Measurements from ENCODE around the gene STXBP3.

The STXBP3 gene

DNA sequence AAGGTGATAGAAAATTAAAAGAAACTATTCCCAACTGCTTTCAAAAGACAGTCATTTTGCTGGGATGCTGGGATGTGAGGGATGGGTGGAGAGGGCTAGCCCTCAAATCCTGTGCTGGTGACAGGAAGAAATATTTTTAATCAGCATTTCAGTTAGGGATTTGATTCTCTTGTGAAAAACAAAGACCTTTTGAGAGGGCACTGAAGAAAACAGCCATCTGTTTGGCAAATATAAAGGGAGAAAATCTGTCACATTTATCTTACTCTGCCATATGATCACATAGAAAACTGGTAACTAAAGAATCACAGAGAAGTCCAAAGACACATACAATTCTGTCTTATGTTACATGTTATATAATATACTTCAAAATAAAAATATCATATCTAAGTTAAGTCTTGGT is 12.3 kb downstream of the STXBP3 start:
- TF ChIP-seq, protein P1, sequence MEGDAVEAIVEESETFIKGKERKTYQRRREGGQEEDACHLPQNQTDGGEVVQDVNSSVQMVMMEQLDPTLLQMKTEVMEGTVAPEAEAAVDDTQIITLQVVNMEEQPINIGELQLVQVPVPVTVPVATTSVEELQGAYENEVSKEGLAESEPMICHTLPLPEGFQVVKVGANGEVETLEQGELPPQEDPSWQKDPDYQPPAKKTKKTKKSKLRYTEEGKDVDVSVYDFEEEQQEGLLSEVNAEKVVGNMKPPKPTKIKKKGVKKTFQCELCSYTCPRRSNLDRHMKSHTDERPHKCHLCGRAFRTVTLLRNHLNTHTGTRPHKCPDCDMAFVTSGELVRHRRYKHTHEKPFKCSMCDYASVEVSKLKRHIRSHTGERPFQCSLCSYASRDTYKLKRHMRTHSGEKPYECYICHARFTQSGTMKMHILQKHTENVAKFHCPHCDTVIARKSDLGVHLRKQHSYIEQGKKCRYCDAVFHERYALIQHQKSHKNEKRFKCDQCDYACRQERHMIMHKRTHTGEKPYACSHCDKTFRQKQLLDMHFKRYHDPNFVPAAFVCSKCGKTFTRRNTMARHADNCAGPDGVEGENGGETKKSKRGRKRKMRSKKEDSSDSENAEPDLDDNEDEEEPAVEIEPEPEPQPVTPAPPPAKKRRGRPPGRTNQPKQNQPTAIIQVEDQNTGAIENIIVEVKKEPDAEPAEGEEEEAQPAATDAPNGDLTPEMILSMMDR (IDR thresholded peaks at IDR 0.05): no peak

DNA sequence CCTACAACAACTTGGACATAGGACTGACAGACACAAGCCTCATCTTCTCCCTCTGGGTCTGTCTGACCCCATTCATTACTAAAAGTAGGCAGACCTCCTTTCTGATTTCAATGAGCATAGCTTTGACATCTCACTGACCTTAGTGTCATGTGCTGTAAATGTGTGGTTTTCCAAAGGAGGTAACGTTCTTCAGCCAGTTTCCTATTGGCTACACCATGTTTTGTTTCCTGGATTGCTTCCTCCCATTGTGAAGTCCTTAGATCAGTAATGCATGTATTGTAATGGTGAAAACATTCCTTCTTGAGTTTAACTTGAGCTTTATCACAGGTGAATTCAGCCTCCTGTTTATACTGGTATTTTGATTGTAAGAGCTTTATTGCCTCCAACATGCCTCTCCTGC is 20.6 kb downstream of the STXBP3 start:
- TF ChIP-seq, protein P1 (IDR thresholded peaks at IDR 0.05): no peak

DNA sequence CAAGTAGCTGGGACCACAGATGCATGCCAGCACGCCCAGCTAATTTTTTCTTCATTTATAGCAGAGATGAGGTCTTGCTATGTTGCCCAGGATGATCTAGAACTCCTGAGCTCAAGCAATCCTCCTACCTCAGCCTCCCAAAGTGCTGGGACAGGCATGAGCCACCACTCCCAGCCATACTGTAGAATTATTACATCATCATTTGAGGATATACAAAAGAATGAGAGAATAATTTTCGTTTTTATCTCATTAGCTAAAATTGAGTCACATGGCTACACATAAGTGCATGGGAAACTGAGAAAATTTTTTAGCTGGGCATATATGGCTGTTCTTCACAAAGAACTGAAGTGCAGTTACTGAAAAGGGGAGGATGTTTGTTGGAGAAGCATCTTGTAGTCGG is 21.2 kb downstream of the STXBP3 start:
- TF ChIP-seq, protein P1 (IDR thresholded peaks at IDR 0.05): no peak

DNA sequence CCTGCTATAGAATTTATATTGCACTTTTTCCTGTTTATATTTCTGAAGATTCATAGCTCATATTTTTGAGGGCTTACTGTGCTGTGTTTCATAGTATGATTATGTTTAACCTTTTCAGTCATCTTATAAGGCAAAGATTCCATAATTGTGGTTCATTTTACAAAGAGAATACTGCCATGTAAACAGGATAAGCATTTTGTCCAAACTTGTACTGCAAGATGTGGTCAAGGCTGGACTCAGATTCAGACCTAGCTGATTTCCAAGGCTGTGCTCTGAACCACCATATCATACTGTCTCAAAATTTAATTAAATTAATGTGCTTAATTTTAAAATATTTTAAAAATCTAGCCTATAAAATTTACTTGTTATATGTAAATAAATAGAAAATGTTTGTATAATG is 31.4 kb downstream of the STXBP3 start:
- TF ChIP-seq, protein P1 (IDR thresholded peaks at IDR 0.05): no peak

DNA sequence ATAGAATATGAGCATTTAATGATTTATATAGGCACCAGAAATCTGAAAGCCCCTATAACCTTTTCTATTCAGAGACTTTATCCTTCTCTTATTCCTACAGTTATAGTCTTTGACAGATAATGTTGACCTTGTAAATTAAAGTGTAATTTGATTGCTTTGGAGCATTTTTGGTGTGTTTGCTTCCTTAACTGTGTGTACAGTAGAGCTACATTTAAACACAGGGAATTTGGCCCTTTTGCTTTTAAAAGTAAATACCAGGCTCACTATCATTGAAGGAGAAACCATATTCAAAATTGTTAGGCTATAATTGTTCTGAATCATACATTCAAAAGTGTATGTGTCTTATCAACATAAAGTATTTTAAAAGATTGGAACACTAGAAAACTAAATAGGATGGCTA is 33.0 kb downstream of the STXBP3 start:
- TF ChIP-seq, protein P1 (IDR thresholded peaks at IDR 0.05): no peak

DNA sequence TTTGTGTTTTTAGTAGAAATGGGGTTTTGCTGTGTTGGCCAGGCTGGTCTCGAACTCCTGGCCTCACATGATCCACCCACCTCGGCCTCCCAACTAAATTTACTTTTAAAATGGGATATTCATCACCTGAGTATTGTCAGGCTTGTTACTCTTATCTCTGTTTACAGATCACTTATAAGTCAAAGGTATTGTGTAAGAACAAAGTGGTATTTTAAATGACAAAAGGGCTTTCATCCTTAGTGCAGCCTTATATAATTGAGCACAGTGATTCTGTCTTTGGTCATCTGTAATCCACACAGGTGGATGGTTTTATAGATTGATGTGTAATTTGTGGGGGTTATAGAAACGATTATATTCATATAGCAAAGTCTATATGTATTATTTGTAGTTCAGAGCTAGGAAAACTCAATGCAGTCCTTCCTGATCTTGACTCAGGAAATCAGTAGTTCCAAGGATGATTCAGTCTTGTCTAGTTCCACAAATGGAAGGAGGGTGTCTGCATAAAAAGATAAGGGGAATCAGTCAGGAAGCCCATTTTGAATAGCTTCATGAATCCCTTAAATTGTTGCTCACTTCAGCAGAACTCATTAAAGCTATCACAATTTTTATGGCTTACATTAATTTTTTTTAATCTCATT is 34.6 kb downstream of the STXBP3 start:
- TF ChIP-seq, protein P1 (IDR thresholded peaks at IDR 0.05): no peak

DNA sequence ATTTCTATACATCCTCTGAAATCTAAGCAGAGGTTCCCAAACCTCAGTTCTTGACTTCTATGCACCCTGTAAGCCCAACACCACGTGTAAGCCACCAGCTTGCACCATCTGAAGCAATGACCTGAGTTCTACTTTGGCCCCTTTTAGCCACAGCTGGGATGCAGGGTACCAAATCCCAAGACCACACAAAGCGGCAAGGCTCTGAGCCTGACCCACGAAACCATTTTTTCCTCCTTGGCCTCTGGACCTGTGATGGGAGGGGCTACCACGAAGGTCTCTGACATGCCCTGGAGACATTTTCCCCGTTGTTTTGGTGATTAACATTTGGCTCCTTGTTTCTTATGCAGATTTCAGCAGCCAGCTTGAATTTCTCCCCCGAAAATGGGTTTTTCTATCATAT is 38.8 kb downstream of the STXBP3 start:
- TF ChIP-seq, protein P1 (IDR thresholded peaks at IDR 0.05): no peak

DNA sequence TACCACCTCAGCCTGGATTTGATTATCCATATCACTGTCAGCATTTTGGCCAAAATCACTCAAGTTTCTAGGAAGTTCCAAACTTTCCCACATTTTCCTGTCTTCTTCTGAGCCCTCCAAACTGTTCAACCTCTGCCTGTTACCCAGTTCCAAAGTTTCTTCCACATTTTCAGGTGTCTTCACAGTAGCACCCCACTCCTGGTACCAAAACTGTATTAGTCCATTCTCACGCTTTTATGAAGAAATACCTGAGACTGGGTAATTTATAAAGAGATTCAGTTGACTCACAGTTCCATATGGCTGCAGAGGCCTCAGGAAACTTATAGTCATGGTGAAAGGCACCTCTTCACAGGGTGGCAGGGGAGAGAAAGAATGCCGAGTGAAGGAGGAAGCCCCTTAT is 39.4 kb downstream of the STXBP3 start:
- TF ChIP-seq, protein P1 (IDR thresholded peaks at IDR 0.05): no peak
